ENCODE data around the gene RHCG. TPM values are rescaled to one million over a fixed set of nuclear protein-coding genes. Genes with fewer than 3 reads are reported as not detected.

RHCG gene
- total RNA-seq, result 1 to 10 TPM in 1 of 2 donors, under 1 TPM in 1; 0.91 to 1.0 TPM

GRCh38 chr15:89496155-89497098, at the start of gene RHCG:
RHCG (minus strand) TSS chr15:89496583; CDS start chr15:89496544, 39 bp downstream.
- intact Hi-C loops (cut with DNase I), result no loop called here
- no peak for DNase-seq (ENCODE audit: low spot score)
- WGBS, result 8% methylated on average over 51 of the region's 55 CpGs
- TF ChIP-seq, protein P1, sequence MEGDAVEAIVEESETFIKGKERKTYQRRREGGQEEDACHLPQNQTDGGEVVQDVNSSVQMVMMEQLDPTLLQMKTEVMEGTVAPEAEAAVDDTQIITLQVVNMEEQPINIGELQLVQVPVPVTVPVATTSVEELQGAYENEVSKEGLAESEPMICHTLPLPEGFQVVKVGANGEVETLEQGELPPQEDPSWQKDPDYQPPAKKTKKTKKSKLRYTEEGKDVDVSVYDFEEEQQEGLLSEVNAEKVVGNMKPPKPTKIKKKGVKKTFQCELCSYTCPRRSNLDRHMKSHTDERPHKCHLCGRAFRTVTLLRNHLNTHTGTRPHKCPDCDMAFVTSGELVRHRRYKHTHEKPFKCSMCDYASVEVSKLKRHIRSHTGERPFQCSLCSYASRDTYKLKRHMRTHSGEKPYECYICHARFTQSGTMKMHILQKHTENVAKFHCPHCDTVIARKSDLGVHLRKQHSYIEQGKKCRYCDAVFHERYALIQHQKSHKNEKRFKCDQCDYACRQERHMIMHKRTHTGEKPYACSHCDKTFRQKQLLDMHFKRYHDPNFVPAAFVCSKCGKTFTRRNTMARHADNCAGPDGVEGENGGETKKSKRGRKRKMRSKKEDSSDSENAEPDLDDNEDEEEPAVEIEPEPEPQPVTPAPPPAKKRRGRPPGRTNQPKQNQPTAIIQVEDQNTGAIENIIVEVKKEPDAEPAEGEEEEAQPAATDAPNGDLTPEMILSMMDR (IDR thresholded peaks at IDR 0.05), result peak in 2 of 4 experiments; percentile 6 to 61
- TF ChIP-seq POLR2AphosphoS5 (IDR thresholded peaks at IDR 0.05) (no peak), POLR2A (IDR thresholded peaks at IDR 0.05) (no peak)
- Histone ChIP-seq H3K9me3 (no peaks in the 10 kb centered on the region), H3K27me3 (replicated peaks; ENCODE audit: insufficient read depth) (peaks cover 5% of the 10 kb centered on the region), H3K4me1 (replicated peaks) (no peaks in the 10 kb centered on the region), H3K36me3 (no peaks in the 10 kb centered on the region), H3K4me3 (peak within 1 kb of the TSS in 1 of 2 donors; percentile 10), H3K27ac (no peak within 1 kb of the TSS)

DNA sequence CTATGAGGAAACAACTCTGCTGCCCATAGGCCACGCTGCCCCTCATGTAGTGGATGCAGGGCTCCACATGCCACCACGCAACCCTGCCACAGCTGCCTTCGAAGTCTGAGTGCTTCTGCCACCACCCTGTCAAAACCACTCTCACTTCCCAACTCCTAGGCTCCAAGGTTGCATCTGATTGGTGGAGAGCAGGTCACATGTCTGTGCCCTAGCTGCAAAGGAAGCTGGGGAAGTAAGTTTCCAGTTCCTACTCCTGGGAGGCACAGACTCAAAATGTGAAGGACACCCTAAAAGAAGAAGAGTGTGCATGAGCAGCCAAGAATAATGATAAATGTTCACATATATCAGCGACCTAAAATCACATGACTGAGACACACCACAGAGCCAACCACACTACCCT, 47.0 kb upstream of the RHCG start:
- DNase-seq (ENCODE audit: low spot score), result no peak
- intact Hi-C loops (cut with DNase I), result no loop called here
- H3K27ac ChIP-seq, result no peak overlapping the region
- H3K9me3 ChIP-seq, result no peaks in the 10 kb centered on the region
- no peaks in the 10 kb centered on the region for H3K36me3 ChIP-seq
- no peak overlapping the region for H3K4me3 ChIP-seq
- no peaks in the 10 kb centered on the region for H3K27me3 ChIP-seq (replicated peaks; ENCODE audit: insufficient read depth)
- TF ChIP-seq, protein P1 (IDR thresholded peaks at IDR 0.05), result no peak
- TF ChIP-seq POLR2A (IDR thresholded peaks at IDR 0.05), result no peak
- no peak for TF ChIP-seq POLR2AphosphoS5 (IDR thresholded peaks at IDR 0.05)
- H3K4me1 ChIP-seq (replicated peaks), result no peaks in the 10 kb centered on the region
- 90% methylated on average over 4 of the region's 4 CpGs for WGBS

GRCh38 chr15:89542369-89542768, 46.0 kb upstream of the RHCG start:
- 84% methylated on average over 3 of the region's 3 CpGs for WGBS
- Histone ChIP-seq H3K27me3 (replicated peaks; ENCODE audit: insufficient read depth) (no peaks in the 10 kb centered on the region), H3K27ac (no peak overlapping the region), H3K36me3 (no peaks in the 10 kb centered on the region), H3K4me1 (replicated peaks) (no peaks in the 10 kb centered on the region), H3K9me3 (no peaks in the 10 kb centered on the region), H3K4me3 (no peak overlapping the region)
- intact Hi-C loops (cut with DNase I), result no loop called here
- no peak for DNase-seq (ENCODE audit: low spot score)
- TF ChIP-seq POLR2A (IDR thresholded peaks at IDR 0.05), result no peak
- no peak for TF ChIP-seq POLR2AphosphoS5 (IDR thresholded peaks at IDR 0.05)
- TF ChIP-seq, protein P1 (IDR thresholded peaks at IDR 0.05), result no peak

- Histone ChIP-seq H3K27ac (no peak overlapping the region), H3K4me1 (replicated peaks) (no peaks in the 10 kb centered on the region), H3K4me3 (no peak overlapping the region), H3K36me3 (no peaks in the 10 kb centered on the region), H3K9me3 (no peaks in the 10 kb centered on the region), H3K27me3 (replicated peaks; ENCODE audit: insufficient read depth) (no peaks in the 10 kb centered on the region)
- no peak for TF ChIP-seq POLR2A (IDR thresholded peaks at IDR 0.05)
- TF ChIP-seq, protein P1 (IDR thresholded peaks at IDR 0.05), result no peak
- no peak for TF ChIP-seq POLR2AphosphoS5 (IDR thresholded peaks at IDR 0.05)
- WGBS, result 87% methylated on average over 2 of the region's 2 CpGs
- no peak for DNase-seq (ENCODE audit: low spot score)
- intact Hi-C loops (cut with DNase I), result no loop called here
Measured at GRCh38 chr15:89539027-89539426, 42.6 kb upstream of the RHCG start.
